Measurements from ENCODE around the gene EPB41L5.

- TF ChIP-seq CTCF (IDR thresholded peaks at IDR 0.05) (no peak), POLR2A (IDR thresholded peaks at IDR 0.05) (no peak)
These were observed 15.9 kb downstream of the EPB41L5 start for GRCh38 chr2:120028795-120029194.
